Cerebellar nuclear complex (tissue), 1 donor: Measurements from ENCODE around the gene FAM50A.
A peak's percentile ranks its signal among the peaks of the same experiment; 100 is the strongest.
"Not testable (repeated sequence)": the region's sequence is repeated elsewhere in the genome, so short reads cannot be mapped to it uniquely, and the experiment has no call there.

ENCODE experiments used
- DNase-seq, 2 experiments: peaks; one replicate each; lab custom pipeline; 2025; lab: John Stamatoyannopoulos, UW

The FAM50A gene, protein sequence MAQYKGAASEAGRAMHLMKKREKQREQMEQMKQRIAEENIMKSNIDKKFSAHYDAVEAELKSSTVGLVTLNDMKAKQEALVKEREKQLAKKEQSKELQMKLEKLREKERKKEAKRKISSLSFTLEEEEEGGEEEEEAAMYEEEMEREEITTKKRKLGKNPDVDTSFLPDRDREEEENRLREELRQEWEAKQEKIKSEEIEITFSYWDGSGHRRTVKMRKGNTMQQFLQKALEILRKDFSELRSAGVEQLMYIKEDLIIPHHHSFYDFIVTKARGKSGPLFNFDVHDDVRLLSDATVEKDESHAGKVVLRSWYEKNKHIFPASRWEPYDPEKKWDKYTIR

GRCh38 chrX:154443992-154444754 is at the start of gene FAM50A:
TSS of gene FAM50A (plus strand) at chrX:154444141. CDS start at chrX:154444236, 95 bp downstream.
- DNase-seq, result peak in 1 of 2 experiments; percentile 2

DNA sequence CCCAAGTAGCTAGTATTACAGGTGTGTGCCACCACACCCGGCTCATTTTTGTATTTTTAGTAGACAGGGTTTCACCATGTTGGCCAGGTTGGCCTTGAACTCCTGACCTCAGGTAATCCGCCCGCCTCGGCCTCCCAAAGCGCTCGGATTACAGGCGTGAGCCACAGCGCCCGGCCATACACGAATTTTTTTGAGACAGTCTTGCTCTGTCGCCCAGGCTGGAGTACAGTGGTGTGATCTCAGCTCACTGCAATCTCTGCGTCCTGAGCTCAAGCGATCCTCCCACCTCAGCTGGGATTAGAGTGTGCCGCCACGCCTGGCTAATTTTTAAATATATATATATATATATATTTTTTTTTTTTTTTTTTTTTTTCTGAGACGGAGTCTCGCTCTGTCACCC is 47.6 kb upstream of the FAM50A start:
- not testable (repeated sequence) for DNase-seq

DNA sequence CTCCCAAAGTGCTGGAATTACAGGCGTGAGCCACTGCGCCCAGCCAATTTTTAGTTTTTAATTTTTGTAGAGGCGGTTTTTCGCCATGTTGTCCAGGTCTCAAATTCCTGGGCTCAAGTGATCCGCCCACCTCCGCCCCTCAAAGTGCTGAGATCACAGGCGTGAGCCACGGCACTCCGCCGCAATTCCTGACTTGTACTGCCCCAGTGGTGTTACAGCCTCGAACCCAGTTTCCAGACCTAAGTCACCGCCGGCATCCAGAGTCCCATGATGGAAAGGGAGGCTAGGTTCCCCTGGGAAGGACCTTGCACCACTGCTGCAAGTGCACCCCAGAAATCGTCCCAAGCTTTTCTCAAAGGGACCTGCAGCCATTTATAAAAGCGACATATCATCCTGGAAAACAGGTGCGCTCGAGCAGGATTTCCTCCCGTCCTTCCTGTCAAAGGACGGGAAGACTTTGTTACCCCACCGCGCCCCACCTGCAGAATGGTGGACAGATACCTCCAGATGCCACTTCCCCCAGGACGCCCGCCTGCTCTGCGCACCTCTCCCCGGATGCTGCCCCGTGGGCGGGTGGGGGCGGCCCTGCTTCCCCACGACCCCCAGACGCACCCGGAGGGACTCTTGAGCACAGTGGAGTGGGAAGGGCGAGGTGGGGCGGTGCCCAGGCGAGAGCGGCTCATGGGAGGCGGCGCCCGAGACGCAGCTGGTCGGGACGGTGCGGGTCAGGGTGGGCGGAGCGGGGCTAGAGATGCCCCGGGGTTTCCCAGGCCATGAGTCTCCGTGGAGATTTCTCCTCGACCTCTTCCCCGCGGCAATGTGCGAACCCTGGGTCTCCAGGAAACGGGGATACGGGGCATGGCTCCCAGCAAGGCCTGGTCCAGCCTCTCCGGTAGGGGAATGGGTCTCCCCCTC is 46.7 kb upstream of the FAM50A start:
- DNase-seq, result no peak

GRCh38 chrX:154397888-154398667 is 45.9 kb upstream of the FAM50A start, which contains the start of gene RPL10:
TSS of gene RPL10 (plus strand) at chrX:154398377. CDS start at chrX:154398520, 143 bp downstream.
- peak; percentile 48 to 71 for DNase-seq

DNA sequence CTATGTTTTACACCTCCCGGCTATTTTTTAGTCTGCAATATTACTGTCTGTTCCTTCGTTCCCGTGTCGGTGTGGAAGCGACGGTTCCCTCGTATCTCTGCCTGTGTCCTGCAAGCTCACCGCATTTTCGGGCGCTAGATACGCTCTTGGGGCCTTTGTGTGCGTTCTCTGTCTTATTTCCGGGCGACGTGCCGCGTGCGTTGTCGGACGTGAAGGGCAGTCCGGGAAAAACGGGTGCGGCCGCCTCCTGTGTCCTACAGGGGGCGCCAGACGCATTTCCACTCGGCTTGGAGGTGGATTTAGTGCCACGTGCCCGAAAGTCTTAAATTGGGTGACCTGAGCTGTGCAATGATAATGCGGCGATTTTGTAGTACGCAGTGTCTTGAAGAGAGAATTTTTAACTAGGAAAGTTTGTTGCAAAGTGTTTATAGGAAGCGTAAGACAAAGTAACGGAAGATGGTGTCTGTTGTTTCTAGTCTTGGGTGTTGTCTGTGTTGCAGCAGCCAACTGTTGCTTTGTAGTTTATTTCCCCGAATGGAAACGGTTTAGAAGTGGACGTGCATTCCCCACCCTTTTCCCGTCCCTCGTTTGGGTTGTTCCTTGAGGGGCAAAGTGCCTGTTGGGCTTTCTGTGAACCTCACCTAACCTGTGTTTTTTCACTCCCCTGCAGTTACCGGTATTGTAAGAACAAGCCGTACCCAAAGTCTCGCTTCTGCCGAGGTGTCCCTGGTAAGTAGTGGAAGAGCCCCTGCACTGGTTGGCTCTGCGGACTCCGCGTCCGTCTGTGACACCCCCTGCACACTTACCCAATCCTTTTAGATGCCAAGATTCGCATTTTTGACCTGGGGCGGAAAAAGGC is 45.0 kb upstream of the FAM50A start:
- DNase-seq, result peak in 1 of 2 experiments; percentile 40

DNA sequence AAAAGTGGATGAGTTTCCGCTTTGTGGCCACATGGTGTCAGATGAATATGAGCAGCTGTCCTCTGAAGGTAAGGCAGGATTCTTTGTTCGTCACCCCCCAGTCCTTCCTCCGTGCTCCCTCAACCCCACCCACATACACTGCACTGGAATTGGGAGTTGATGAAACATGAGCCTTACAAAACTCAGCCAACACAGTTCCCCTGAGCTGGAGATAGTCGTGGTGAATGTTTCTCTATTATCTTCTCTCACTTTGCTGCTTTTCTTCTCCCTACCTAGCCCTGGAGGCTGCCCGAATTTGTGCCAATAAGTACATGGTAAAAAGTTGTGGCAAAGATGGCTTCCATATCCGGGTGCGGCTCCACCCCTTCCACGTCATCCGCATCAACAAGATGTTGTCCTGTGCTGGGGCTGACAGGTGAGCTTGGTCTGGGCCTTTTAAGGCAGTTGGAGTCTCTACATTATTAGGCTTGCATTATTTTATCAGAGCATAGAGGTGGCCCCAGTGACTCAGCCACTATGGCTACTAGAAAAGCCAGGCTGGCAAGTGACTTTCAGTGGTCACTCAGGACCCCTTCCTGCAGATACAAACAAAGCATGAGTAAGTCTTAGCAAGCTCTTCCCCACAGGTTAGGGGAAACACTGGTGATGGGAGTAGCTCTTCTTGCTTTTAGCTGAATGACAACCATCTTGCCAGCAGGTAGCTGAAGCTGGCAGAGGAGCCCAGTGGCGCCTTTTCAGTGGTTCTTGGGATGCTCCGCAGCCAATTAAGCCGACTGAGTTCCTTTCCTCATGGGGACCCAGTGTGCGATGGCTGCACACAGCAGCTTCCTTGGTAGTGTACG is 44.2 kb upstream of the FAM50A start:
- no peak for DNase-seq

GRCh38 chrX:154400369-154400817 is 43.5 kb upstream of the FAM50A start:
- DNase-seq, result not testable (repeated sequence)

DNA sequence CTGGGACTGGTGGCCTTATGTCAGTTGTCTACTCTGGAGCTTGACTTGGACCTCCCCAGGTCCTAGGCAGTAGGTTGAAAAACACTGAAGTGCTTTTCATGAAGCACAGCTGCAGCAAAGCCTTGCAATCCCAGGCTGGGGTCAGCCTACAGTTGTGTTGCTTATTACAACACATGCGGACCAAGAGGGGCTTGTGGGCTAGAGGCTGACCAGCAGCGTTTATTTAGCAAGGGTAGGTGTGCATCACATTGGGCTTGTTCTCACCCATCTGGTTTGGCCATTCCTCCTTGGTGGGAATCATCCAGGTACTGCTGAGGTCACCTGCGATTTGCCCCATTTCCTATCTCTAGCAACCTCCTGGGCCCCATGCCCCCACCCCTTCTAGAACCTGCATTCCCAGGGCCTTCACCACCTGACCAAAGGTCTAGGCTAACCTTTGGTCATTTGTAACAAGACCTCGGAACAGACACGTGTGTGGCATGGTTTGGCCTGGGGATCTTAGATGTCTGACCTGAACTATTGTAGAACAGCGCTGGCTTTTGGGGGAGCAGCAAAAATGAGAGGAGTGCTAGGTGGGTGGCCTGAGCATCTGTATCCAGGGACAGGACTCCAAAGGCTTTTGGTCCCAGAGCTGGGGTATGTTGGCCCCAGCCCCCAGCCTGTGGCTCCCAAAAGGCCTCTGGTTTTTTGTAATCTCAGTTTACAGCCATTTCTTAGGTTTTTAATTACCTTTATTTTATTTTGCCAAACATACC is 42.7 kb upstream of the FAM50A start:
- DNase-seq, result no peak

GRCh38 chrX:154401918-154402621 is 41.9 kb upstream of the FAM50A start:
- DNase-seq, result no peak

DNA sequence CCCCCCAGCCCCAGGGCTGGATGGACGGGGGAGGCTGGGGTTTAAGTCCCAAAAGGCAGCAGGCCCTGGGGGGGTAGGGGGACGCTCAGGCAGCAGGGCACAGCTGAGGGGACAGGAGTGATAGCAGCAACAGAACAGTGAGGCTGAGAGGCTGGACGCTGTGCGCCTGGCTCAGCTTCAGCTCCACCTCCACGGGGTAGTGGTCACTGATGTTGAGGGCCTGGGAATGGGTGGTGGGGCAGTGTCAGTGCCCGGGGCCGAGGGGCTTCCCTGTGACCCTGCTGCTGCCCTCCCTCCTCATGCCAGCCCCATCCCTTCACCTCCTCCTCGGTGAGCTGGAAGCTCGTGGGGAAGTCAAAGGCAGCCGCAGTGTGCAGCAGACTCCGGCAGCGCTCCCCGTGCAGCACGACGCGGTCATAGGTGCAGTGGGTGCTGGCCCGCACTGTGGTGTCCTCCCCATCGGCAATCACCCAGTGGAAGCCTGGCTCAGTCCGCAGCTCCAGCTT is 41.3 kb upstream of the FAM50A start:
- DNase-seq, result no peak

- DNase-seq, result no peak
These were observed 40.7 kb upstream of the FAM50A start for GRCh38 chrX:154403192-154403591.

GRCh38 chrX:154403858-154404257 is 40.1 kb upstream of the FAM50A start:
- DNase-seq, result no peak

DNA sequence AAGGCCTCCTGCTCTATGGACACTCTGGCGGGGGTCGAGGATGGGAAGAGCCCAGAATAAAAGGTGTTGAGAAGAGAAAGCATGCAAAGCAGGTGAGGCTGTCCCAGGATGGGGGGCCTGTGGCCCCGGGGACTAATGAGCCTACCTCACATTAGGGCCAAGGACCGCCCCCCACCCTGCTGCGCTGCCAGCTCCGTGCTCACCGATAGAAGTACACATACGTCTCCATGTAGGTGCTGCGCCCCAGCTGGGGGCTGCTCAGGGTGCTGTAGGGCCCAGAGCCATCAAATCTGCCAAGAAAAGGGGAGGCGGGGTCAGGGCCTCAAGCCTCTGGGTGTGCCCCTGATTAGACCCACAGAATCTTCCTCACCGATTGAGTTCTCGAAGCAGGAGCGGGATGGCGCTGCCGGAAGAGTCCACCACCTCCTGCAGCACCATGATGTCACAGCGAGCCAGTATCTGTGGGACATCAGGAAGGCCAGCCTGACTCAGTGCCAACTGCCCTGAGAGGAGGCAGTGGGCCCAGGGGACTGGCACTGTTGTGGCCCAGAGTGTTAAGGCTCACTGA is 39.2 kb upstream of the FAM50A start:
- no peak for DNase-seq

DNA sequence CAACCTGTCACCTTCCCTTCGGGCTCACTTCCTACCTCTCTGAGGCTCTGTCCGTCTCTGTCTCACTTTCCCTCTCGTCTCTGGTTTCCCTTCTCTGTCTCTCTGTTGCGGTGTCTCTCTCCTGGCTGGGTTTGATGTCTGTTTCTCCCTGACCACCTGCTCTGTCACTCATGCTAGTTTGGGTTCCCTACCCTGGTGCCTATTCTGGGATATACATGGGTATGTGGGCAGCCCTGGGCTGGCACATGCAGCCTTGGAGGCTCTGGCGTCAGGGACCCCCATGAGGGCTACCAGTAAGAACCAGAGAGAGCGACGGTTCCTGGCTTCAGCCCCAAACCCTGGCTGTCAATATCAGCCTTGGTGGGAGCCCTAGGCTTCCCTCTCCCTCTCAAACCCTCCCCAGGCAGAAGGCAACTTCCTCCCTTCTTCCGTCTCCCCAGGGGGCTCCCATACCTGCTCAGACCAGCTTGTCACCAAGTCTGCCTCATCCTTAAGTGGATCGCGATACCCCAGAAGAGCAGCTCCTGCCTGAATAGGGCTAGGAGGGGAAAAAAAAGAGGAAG is 35.2 kb upstream of the FAM50A start:
- DNase-seq, result no peak

GRCh38 chrX:154409222-154409871 is 34.6 kb upstream of the FAM50A start, which contains the start of gene DNASE1L1:
TSS of gene DNASE1L1 (minus strand) at chrX:154409254. CDS start at chrX:154405568, 3,686 bp downstream.
- DNase-seq, result no peak

DNA sequence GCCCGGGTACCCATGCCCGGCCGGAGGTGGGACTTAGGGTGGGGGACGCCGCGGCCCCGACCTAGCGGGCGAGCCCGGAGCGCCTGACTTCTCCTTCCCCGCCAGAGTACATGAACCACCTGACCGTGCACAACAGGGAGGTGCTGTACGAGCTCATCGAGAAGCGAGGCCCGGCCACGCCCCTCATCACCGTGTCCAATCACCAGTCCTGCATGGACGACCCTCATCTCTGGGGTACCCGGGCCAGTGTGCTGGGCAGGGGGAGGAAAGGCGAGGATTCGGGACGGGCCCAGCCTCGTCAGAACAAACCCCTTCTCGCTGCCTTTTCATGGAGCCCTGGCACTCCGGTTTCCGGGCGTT is 32.0 kb upstream of the FAM50A start:
- no peak for DNase-seq
